CD14-positive monocyte (primary cell): ENCODE measurements around the gene MYOCD. TPM values are rescaled to one million over a fixed set of nuclear protein-coding genes. Genes with fewer than 3 reads are reported as not detected.

Source experiments
- DNase-seq, 3 donors: peaks; one replicate each; pipeline ENCODE4 v3.0.0-alpha.2; 2011 to 2022
- H2AFZ ChIP-seq: 2 replicates; pipeline ENCODE4 v1.6.0; 2012; ENCODE audit warnings: mild to moderate bottlenecking, low read depth, low read length, inconsistent platforms; ENCODE audit not compliant: insufficient read depth, poor library complexity, severe bottlenecking
- H3K27ac ChIP-seq, 2 donors: 1 replicate in 1 of 2; 2 replicates in 1 of 2; pipeline ENCODE4 v1.5.1; 2012 to 2013; ENCODE audit warnings: low read length in 2 of 2, control low read depth in 1 of 2, inconsistent platforms in 1 of 2, low read depth in 1 of 2, mild to moderate bottlenecking in 1 of 2
- H3K27me3 ChIP-seq, 2 donors: one replicate each; pipeline versions ENCODE4 v1.6.0 to v1.6.1; 2011 to 2013; ENCODE audit warnings: low read length in 2 of 2; ENCODE audit not compliant: control insufficient read depth in 2 of 2, insufficient read depth in 2 of 2
- H3K36me3 ChIP-seq, 2 donors: replicated peaks in 1 of 2; 1 replicate in 1 of 2; 2 replicates in 1 of 2; pipeline versions ENCODE4 v1.5.1 to v1.6.1; 2012 to 2013; ENCODE audit warnings: low read length in 2 of 2, control low read depth in 1 of 2, inconsistent platforms in 1 of 2, mild to moderate bottlenecking in 1 of 2; ENCODE audit not compliant: insufficient read depth in 2 of 2, control insufficient read depth in 1 of 2
- H3K4me1 ChIP-seq, 2 donors: 1 replicate in 1 of 2; 2 replicates in 1 of 2; pipeline versions ENCODE4 v1.5.1 to v1.6.1; 2012 to 2013; ENCODE audit warnings: low read length in 2 of 2, control low read depth in 1 of 2, inconsistent platforms in 1 of 2, mild to moderate bottlenecking in 1 of 2, moderate library complexity in 1 of 2; ENCODE audit not compliant: insufficient read depth in 2 of 2, control insufficient read depth in 1 of 2
- H3K4me2 ChIP-seq: replicated peaks from 2 replicates; pipeline ENCODE3; 2012; ENCODE audit warnings: low read length, moderate library complexity, mild to moderate bottlenecking; ENCODE audit not compliant: poor library complexity, severe bottlenecking; ENCODE audit errors: extremely low read depth
- H3K4me3 ChIP-seq, 3 experiments: fragments of 200-600 bp in 1 of 3; sonication (generic) in 1 of 3; replicated peaks in 1 of 3; 1 replicate in 2 of 3; 2 replicates in 1 of 3; pipeline ENCODE4 v1.5.1; 2011 to 2013; ENCODE audit warnings: low read length in 3 of 3, mild to moderate bottlenecking in 3 of 3, control low read depth in 2 of 3, low read depth in 2 of 3, inconsistent platforms in 1 of 3, moderate library complexity in 1 of 3
- H3K79me2 ChIP-seq: 2 replicates; pipeline ENCODE4 v1.6.0; 2012; ENCODE audit warnings: mild to moderate bottlenecking, control low read depth, inconsistent platforms, low read length, moderate library complexity; ENCODE audit not compliant: insufficient read depth
- H3K9ac ChIP-seq: 2 replicates; pipeline ENCODE4 v1.6.0; 2017; ENCODE audit warnings: low read length, mild to moderate bottlenecking; ENCODE audit not compliant: insufficient read depth, poor library complexity, severe bottlenecking
- H3K9me3 ChIP-seq, 2 donors: replicated peaks in 1 of 2; 1 replicate in 1 of 2; 2 replicates in 1 of 2; pipeline versions ENCODE4 v1.5.1 to v1.6.1; 2012 to 2013; ENCODE audit warnings: low read length in 2 of 2, control low read depth in 1 of 2; ENCODE audit not compliant: control insufficient read depth in 1 of 2, insufficient read depth in 1 of 2
- H4K20me1 ChIP-seq: 2 replicates; pipeline ENCODE4 v1.6.0; 2012; ENCODE audit warnings: mild to moderate bottlenecking, low read length, control low read depth, moderate library complexity; ENCODE audit not compliant: insufficient read depth
- H3K27ac Mint-ChIP-seq, 7 donors: one replicate each; pipeline ENCODE4 v1.8.0; 2020; ENCODE audit warnings: mild to moderate bottlenecking in 7 of 7, mixed read lengths in 7 of 7, moderate library complexity in 6 of 7, inconsistent platforms in 2 of 7
- H3K27me3 Mint-ChIP-seq, 3 donors: one replicate each; pipeline ENCODE4 v1.8.0; 2021 to 2022; ENCODE audit warnings: low read depth in 3 of 3, mild to moderate bottlenecking in 3 of 3, mixed read lengths in 3 of 3, moderate library complexity in 3 of 3, inconsistent platforms in 1 of 3
- H3K36me3 Mint-ChIP-seq, 2 donors: one replicate each; pipeline ENCODE4 v1.8.0; 2020; ENCODE audit warnings: mixed read lengths in 2 of 2, inconsistent platforms in 1 of 2, mild to moderate bottlenecking in 1 of 2
- H3K4me1 Mint-ChIP-seq: one replicate; pipeline ENCODE4 v1.8.0; 2020; ENCODE audit warnings: mild to moderate bottlenecking, mixed read lengths
- H3K4me3 Mint-ChIP-seq, 2 donors: one replicate each; pipeline ENCODE4 v1.8.0; 2020; ENCODE audit warnings: mild to moderate bottlenecking in 2 of 2, mixed read lengths in 2 of 2, moderate library complexity in 1 of 2
- H3K9me3 Mint-ChIP-seq, 7 donors: one replicate each; pipeline ENCODE4 v1.8.0; 2020 to 2022; ENCODE audit warnings: mixed read lengths in 7 of 7, mild to moderate bottlenecking in 6 of 7, moderate library complexity in 6 of 7, inconsistent platforms in 2 of 7
- WGBS: methylation state at CpG from one replicate; pipeline ENCODE4 v1.1.5; 2013; ENCODE audit warnings: missing lambda C conversion rate; ENCODE audit not compliant: insufficient coverage; 5-methylcytosine and 5-hydroxymethylcytosine counted together
- intact Hi-C, 2 donors: fragments of 100-400 bp; cut with micrococcal nuclease; formaldehyde crosslinking; loops; one replicate each; pipeline versions ENCODE4 v1.15.0 to v1.15.1; 2023
- polyA plus RNA-seq, 3 donors: library from polyadenylated mRNA; depleted of rRNA in 1 of 3; unstranded in 2 of 3; stranded (reverse) in 1 of 3; fragments of 300-500 nt in 2 of 3; fragments of >200 nt in 1 of 3; fragmentation: Illumina TruSeq in 2 of 3; gene quantifications; 1 replicate in 2 of 3; 2 replicates in 1 of 3; pipeline ENCODE4 v1.2.3, GENCODE V29; 2012 to 2021
- TF ChIP-seq, protein P1 (sequence below): fragments of 200-600 bp; IDR thresholded peaks from one replicate; pipeline ENCODE4 v1.8.0; 2022; ENCODE audit warnings: antibody characterized with exemption, mild to moderate bottlenecking

Gene MYOCD
- polyA plus RNA-seq, 3 donors: not detected

GRCh38 chr17:12719948-12720347 is 54.3 kb downstream of the MYOCD start:
- Histone ChIP-seq H3K27me3 (no peaks in the 10 kb centered on the region), H3K27ac (no peak overlapping the region), H3K79me2 (no peaks in the 10 kb centered on the region), H3K9me3 (peaks cover 9 to 14% of the 10 kb centered on the region in 2 donors), H3K4me1 (no peaks in the 10 kb centered on the region), H3K4me3 (no peak overlapping the region), H2AFZ (no peak overlapping the region), H3K9ac (no peak overlapping the region), H3K4me2 (no peak overlapping the region), H3K36me3 (no peaks in the 10 kb centered on the region), H4K20me1 (no peaks in the 10 kb centered on the region)
- no peak for DNase-seq
- no CpG with 5 or more reads among the region's 11 CpGs for WGBS
- TF ChIP-seq, protein P1, sequence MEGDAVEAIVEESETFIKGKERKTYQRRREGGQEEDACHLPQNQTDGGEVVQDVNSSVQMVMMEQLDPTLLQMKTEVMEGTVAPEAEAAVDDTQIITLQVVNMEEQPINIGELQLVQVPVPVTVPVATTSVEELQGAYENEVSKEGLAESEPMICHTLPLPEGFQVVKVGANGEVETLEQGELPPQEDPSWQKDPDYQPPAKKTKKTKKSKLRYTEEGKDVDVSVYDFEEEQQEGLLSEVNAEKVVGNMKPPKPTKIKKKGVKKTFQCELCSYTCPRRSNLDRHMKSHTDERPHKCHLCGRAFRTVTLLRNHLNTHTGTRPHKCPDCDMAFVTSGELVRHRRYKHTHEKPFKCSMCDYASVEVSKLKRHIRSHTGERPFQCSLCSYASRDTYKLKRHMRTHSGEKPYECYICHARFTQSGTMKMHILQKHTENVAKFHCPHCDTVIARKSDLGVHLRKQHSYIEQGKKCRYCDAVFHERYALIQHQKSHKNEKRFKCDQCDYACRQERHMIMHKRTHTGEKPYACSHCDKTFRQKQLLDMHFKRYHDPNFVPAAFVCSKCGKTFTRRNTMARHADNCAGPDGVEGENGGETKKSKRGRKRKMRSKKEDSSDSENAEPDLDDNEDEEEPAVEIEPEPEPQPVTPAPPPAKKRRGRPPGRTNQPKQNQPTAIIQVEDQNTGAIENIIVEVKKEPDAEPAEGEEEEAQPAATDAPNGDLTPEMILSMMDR: no peak
- H3K27ac Mint-ChIP-seq: no peak overlapping the region
- H3K9me3 Mint-ChIP-seq: peaks cover 8 to 14% (median 9%) of the 10 kb centered on the region in 7 donors
- no peaks in the 10 kb centered on the region for H3K36me3 Mint-ChIP-seq
- H3K4me1 Mint-ChIP-seq: no peaks in the 10 kb centered on the region
- no peak overlapping the region for H3K4me3 Mint-ChIP-seq
- peaks cover 0 to 2% (median 0%) of the 10 kb centered on the region in 3 donors for H3K27me3 Mint-ChIP-seq
- intact Hi-C loops: no loop called here

GRCh38 chr17:12721581-12721980 is 55.9 kb downstream of the MYOCD start:
- DNase-seq: no peak
- H3K27me3 ChIP-seq: no peaks in the 10 kb centered on the region
- intact Hi-C loops: no loop called here
- Mint-ChIP-seq H3K27ac (no peak overlapping the region), H3K9me3 (peaks cover 4 to 9% (median 6%) of the 10 kb centered on the region in 7 donors), H3K4me3 (no peak overlapping the region), H3K4me1 (no peaks in the 10 kb centered on the region), H3K36me3 (no peaks in the 10 kb centered on the region), H3K27me3 (peaks cover 0 to 2% (median 0%) of the 10 kb centered on the region in 3 donors)
- peaks cover 4 to 14% of the 10 kb centered on the region in 2 donors for H3K9me3 ChIP-seq
- H3K4me2 ChIP-seq: no peak overlapping the region
- no peak overlapping the region for H3K27ac ChIP-seq
- H4K20me1 ChIP-seq: no peaks in the 10 kb centered on the region
- no peak overlapping the region for H3K9ac ChIP-seq
- TF ChIP-seq, protein P1: no peak
- 100% methylated on average over 1 of the region's 1 CpG for WGBS
- no peak overlapping the region for H3K4me3 ChIP-seq
- H3K36me3 ChIP-seq: no peaks in the 10 kb centered on the region
- no peaks in the 10 kb centered on the region for H3K79me2 ChIP-seq
- no peaks in the 10 kb centered on the region for H3K4me1 ChIP-seq
- no peak overlapping the region for H2AFZ ChIP-seq
